GM20431 (cell line): ENCODE results near the gene TTC1.
"Not testable (repeated sequence)": the region's sequence is repeated elsewhere in the genome, so short reads cannot be mapped to it uniquely, and the experiment has no call there.

Experiments
- in situ Hi-C: fragments of 300-500 bp; cut with MseI, MboI; formaldehyde crosslinking; loops from one replicate; pipeline ENCODE4 v1.15.0; 2020; ENCODE audit warnings: low sequenced_read_pairs; ENCODE audit not compliant: unreplicated experiment

TTC1 gene, protein sequence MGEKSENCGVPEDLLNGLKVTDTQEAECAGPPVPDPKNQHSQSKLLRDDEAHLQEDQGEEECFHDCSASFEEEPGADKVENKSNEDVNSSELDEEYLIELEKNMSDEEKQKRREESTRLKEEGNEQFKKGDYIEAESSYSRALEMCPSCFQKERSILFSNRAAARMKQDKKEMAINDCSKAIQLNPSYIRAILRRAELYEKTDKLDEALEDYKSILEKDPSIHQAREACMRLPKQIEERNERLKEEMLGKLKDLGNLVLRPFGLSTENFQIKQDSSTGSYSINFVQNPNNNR

DNA sequence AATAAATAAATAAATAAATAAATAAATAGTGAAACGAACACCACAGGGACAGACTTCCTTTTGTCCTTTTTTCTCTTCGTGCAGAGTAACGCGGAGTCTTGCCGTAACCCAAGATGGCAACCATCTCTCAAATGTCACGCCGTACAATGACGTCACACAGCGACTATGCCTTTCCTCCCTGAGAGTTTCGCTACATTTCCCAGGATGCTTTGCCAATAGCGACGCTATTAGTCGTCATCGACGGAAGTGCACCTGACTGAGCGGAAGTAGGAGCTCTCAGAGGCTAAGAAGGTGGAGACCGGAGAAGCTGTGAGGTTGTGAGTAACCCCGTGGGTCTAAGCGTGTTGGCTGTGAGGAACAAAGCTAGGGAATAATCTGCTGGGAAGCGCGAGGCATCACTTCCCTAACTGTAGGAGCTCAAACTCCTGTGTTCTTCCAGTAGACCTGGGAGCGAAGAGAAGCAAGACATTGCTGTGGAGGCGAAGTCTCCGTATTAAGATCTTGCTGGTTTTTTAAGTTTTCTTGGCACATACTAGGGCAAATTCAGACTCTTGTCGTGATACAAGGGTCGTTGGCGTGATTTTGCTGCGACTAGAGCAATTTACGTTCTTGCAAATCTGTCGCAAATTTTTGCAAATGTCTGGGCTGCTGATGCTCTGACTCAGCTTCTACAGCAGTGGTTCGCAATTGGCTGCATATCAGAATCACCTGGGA lies at the start of gene TTC1:
Gene TTC1, plus strand, starts transcription at position 263 of the 714 bp plus-strand sequence. CDS start 1,390 bp downstream, outside the sequence.
- in situ Hi-C loops: no loop called here

DNA sequence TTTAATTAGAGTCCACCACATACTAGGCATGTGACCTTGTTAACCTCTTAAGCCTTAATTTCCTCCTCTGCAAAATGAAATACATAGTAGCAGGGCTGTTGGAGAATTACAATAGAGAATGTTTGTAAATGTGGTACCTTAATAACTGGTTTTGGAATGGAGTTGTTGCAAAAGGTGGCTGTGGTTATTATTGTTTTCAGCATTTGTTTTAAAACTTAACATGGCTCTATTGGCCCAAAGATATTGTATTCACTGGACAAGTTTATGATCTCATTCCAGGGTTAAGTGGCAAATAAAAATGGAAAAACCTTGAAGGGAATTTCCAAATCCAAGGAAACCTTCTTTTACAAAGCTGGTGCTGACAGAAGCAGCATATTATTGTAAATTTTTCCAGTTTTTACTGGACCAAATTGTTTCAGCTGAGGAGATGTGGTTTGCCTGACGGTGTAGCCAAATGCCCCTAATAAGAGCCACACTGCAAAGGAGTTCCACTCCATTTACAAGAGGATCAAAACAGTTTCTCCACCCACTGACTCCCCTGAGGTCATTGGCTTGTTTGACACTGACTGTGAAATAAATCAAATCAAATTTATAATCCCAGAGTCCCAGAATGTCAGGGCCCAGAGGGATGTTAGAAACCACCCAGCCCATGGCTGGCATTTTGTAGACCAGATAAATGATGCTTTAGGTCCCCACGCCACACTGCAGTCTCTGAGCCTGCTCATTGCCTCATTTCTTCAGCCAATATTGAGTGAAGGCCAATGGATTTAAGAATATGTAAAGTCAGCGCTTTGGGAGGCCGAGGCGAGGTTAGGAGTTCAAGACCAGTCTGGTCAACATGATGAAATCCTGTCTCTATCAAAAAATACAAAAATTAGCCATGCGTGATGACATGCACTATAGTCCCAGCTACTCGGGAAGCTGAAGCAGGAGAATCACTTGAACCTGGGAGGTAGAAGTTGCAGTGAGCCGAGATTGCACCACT lies 47.5 kb upstream of the TTC1 start:
- in situ Hi-C loops: no loop called here

DNA sequence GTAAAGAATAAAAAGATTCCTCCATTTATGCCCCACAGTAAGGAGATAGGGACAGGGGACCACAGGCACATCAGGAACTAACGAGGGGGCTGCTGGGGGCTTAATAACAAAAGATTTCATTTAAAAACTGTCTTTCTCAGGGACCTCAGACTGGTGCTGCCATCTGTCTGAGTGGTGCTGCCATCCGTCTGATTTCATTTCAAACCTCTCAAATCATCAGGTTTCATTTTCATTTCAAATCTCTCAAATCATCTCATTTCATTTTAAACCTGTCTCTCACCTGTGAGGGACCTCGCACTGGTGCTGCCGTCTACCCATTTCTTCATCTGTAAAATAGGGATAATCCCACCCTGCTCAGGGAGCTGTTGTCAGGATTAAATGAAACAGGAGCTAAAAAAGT lies 46.7 kb upstream of the TTC1 start:
- in situ Hi-C loops: no loop called here

DNA sequence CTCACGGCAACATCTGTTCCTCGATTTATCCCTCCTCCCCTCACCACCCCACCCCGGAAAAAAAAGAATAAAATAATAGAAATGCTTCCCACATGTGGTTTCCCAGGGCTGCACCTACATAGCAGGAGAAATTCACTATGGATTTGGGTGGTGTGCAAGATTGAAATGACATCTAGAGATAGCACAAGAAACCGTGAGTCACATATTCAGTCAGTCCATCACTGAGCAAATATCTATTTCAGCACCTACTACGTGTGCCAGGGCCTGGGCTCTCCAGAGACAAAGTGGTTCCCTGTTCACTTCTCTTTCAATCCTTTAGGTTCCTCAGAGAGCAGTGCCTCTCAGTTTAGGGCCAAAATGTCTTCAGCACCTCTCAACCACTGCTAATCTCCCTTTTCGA lies 45.0 kb upstream of the TTC1 start:
- in situ Hi-C loops: no loop called here

DNA sequence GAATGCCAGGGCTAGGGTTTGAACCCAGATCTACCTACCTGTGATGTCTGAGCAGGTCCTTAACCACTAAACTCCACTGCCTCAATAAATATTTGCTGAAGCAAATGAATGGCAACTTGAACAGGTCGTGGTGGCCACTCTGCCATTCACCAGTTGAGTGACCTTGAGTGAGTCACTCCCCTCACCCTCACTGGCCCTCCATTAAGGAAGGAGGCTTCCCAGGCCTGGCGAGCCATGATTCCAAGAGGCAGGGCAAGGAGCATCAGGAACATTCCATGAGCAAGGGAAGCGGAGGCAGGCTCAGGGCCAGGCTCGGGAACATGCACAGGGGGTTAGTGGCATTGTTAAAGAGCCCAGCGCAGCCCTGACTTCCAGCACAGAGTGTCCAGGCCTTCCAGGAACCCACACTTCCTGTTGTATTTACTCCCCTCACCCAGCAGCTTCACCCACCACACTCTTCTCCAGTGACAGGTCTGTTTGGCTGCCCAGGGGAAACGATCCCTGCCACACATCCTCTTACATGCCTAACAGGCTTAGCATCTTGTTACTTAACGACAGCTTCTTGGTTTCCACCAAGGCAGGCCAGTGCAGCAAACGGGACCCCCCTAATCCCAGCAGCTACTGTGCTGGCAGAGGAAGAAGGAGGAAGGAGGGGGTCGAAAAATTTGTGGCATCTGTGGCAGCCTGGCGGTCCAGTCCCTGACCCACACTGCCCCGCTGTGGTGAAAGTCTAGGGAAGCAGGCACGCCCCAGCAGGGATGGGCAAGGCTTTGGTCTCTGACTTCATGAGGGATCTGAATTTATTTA lies 43.7 kb upstream of the TTC1 start:
- in situ Hi-C loops: no loop called here

DNA sequence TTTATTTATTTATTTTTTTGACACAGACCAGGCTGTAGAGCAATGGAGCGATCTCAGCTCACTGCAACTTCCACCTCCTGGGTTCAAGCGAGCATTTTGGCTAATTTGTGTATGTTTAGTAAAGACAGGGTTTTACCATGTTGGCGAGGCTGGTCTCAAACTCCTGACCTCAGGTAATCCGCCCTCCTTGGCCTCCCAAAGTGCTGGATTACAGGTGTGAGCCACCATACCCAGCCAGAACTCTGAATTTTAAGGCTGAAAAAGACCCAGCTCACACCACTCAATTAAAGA lies 43.2 kb upstream of the TTC1 start:
- in situ Hi-C loops: not testable (repeated sequence)

DNA sequence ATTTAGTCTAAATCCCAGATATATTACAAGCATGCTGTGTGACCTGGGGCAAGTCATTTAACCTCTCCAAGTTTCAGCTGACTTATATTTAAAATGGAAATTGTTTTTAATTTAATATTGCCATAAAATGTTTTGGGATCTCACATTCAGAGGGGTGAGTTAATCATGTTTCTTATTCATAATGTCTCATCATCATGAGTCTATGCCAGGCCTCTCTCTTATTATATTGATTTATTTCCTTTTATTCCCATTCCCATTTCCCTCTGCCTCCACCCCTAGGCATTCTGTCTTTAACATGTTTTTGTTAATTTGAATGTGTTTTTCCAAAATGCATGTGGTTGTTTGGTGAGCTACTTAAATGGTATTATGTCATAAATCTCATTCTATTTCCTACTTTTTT lies 39.0 kb upstream of the TTC1 start:
- in situ Hi-C loops: no loop called here

DNA sequence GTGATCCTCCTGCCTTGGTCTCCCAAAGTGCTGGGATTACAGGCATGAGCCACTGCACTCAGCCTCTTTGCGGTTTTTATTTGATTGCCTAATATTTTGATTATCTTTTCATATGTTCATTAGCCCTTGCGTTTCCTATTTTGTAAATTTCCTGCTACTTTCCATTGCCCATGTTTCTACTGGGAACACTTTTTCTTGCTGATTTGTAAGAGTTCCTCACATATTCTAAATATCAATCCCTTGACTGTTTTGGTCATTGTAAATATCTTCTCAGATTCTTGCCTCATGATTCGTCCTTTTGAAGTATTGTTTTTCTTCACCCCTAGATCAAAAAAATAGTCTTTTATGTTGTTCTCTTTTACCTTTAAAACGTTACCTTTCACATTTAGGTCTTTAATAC lies 37.9 kb upstream of the TTC1 start:
- in situ Hi-C loops: no loop called here

DNA sequence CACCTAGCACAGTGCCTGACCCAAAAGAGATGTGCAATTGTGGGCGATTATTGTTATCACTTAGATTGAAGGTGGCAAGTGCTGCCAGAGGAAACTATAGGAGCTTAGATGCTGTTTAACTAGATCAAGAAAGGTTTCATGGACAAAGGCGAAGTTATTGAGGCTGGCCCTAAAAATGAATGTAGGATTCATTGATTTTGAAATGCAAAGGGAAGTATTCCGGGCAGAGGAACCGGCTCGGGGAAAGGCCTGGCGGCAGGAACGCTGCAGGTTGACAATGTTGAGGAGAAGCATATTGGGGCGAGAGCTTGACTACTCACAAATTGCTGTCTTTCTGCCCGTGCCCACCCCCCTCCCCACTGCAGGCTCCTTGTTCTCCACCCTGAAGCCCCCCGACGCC lies 37.4 kb upstream of the TTC1 start:
- in situ Hi-C loops: no loop called here

DNA sequence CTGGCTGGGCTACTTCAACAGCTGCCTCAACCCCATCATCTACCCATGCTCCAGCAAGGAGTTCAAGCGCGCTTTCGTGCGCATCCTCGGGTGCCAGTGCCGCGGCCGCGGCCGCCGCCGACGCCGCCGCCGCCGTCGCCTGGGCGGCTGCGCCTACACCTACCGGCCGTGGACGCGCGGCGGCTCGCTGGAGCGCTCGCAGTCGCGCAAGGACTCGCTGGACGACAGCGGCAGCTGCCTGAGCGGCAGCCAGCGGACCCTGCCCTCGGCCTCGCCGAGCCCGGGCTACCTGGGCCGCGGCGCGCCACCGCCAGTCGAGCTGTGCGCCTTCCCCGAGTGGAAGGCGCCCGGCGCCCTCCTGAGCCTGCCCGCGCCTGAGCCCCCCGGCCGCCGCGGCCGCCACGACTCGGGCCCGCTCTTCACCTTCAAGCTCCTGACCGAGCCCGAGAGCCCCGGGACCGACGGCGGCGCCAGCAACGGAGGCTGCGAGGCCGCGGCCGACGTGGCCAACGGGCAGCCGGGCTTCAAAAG lies 36.9 kb upstream of the TTC1 start:
- in situ Hi-C loops: no loop called here

DNA sequence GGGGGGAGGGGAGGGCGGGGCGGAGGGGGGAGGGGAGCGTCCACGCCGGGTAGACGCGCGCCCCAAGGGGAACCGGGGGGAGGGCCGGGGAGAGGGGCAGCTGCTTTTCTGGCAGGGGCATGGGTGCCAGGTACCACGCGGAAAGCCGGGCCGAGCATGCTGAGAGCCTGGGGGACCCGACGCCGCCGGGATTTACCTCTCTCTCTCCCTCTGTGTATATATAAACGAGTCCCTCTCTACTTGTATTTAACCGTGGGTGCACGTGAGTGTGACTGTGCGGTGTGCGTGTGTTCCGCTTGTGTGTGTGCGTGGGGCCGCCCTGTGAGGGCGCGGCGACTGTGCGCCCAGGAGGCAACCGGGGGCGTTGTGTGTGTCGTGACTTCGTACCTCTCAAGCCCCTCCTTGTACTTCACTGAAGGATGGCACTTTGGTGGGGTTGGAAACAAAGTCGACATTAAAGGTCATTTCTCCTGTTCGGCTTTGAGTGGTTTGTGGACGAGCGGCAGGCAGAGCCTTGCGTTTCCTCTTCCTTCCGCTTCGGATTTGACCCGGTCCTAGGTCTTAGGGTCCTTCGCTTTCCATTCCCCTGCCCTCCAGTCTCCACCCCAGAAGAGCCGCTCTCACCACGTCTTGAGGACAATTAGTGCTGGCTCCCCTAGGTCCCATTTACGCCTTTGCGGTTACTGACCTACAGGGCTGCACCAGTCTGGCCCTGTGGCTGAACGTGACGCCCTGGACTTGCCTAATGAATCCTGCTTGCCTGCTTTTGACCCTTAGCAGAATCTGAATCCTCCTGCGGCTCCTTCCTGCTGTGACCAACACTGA lies 36.2 kb upstream of the TTC1 start:
- in situ Hi-C loops: no loop called here

DNA sequence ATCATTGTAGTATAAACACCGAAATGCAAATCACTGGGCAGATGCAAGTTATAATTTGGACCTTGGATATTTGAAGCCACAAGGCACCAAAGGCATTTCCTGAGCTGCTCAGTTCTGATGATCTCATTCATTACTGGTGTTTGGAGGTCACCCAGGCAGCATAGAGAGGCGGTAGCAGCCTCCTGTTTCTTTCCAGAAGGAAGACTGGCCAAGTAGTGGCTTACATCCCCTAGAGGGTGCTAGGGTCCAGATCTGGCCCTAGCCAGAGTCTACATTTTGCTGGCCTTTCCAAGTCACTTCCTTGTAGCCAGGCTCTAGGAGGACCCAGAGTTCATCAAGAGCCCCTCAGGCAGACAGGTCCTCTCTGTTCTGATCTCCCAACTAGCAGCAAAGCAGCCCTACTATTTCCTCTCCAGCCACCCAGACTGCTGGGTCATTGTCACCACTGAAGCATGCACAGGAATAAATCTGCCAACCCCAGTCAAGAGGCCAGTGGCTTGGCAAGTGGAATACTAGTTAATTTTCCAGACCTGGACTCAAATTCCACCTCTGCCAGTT lies 33.4 kb upstream of the TTC1 start:
- in situ Hi-C loops: no loop called here

DNA sequence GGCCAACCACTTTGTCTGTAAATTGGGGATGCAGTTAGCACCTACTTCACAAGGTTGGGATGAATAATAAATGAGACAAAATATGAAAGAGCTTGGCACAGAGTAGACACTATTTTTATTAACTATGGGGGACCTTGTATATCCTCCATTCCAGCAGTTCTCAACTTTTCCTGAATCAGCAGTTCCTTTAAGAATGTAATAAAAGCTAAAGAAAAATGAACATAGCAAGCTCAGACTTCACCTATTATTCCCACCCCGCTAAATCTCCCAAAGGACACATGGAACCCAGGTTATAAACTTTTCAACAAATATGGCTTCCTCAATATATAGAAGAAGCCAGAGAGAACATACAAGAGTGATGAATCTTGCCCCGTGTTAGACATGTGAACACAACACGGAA lies 32.0 kb upstream of the TTC1 start:
- in situ Hi-C loops: no loop called here

DNA sequence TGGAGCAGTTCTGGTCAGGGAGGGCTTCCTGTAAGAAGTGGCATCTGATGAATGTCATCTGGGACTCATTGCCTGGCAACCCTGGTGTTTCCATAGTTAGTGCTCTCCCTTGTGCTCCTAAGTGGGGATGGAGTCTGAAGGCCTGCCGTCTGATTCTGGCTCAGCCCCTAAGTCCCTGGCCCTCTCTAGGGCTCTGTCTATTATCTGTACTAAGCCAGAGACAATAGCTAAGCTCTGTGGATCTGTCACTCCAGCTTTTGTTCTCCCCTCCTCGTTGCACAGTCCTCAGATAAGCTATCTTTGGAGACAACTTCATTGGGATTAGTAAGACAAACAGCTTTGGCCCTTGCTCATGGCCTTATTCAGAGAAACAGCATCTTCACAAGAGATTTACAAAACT lies 30.6 kb upstream of the TTC1 start:
- in situ Hi-C loops: no loop called here

DNA sequence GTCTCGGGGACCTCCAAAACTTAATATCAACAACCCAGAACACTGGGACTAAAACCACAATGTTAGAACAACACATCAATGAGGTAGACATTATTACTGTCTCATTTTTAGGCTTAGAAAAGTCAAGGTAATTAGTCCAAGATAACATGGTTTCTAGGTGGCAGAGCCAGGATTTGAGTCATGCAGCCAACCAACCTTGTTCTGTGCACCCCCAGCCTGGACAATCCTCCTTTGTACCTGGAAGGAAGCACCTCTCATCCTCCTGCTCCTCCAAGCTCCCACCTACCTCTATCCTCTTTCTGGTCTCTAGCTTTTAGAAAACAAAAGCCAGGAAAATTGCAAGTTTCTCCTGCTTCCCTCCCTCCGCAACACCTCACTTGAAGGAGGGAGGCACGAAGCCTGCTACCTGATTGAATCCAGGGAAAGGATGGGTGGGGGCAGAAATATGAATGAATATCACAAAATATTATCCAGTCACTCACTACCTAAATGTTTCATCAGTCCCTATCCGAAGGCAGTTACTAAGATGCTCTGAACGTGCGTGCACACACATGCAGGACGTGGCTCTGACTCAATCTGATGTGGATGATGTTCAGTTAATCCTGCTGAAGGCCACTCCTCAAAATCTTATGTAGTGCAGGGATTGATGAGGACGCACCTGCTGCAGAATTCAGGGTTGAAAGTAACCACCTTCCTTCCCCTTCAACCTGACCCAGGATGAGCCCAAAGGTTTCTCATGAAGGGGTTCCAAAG lies 26.3 kb upstream of the TTC1 start:
- in situ Hi-C loops: loop anchor here (10.0 kb wide), 1 partner anchor 538 kb away; no protein-coding TSS in a partner anchor

DNA sequence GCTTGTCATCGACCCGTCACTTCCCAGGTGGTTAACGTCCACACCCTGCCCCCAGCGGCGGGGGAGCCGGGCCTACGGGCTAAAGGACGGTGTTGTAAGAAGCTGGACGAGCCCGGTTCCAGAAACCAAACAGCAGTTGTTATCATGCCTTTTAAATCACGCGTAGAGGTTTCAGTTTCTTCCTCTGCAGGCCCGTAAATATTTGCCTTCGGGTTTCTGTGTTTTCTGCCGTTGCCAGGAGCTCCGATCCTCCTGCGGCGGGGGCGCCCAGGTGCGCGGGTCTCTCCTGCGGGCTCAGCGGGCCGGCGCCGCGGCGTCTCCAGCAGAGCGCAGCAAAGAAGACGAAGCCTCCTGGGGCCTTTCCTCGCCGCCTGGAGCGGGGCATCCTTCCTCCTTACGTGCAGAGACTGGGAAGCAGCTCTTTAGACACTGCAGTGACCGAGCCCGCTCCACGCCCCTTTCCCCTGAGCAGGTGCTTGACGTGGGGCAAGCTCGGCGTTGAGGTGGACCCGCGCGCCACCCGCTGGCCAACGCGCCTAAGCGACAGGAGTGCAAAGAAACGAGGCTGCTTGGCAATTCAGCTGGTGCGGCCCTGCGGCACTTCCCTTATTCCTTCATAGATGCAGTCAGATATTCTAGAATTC lies 21.8 kb upstream of the TTC1 start:
- in situ Hi-C loops: loop anchor here (10.0 kb wide), 1 partner anchor 542 kb away; no protein-coding TSS in a partner anchor

DNA sequence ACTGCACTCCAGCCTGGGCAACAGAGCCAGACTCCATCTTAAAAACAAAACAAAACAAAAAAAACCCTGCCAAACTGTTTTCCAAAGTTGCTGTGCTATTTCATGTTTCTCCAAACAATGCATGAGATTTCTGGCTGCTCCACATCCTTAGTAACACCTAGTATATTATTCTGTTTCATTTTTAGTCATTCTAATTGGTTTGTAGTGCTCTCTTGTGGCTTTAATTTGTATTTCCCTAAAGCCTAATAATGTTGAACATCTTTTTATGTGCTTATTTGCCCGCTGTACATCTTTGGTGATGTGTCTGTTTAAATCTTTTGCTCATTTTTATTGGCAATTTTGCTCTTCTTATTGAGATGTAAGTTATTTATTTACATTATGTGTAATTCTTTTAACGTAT lies 18.4 kb upstream of the TTC1 start:
- in situ Hi-C loops: no loop called here
